ENCODE results near the gene COG3.
"Not testable (repeated sequence)": the region's sequence is repeated elsewhere in the genome, so short reads cannot be mapped to it uniquely, and the experiment has no call there.

COG3 gene

GRCh38 chr13:45464687-45465453 lies at the start of gene COG3:
COG3 (plus strand) TSS chr13:45464939; CDS start chr13:45465037, 98 bp downstream.
- DNase-seq = peak; percentile 97

- no peak for DNase-seq
These were observed 49.6 kb upstream of the COG3 start for GRCh38 chr13:45415112-45415511.

GRCh38 chr13:45416516-45417128 lies 48.1 kb upstream of the COG3 start:
- DNase-seq = no peak

- DNase-seq = peak; percentile 94
These were observed 46.8 kb upstream of the COG3 start, which contains the start of gene SLC25A30 for GRCh38 chr13:45417790-45418534. SLC25A30 (minus strand) TSS chr13:45418373; CDS start chr13:45411425, 6,948 bp downstream.

GRCh38 chr13:45419389-45419788 lies 45.4 kb upstream of the COG3 start:
- DNase-seq = not testable (repeated sequence)

GRCh38 chr13:45419945-45420344 lies 44.8 kb upstream of the COG3 start:
- no peak for DNase-seq

- DNase-seq = no peak
These were observed 41.9 kb upstream of the COG3 start for GRCh38 chr13:45422731-45423292.

- not testable (repeated sequence) for DNase-seq
These were observed 38.5 kb upstream of the COG3 start for GRCh38 chr13:45426056-45426841.

- no peak for DNase-seq
These were observed 31.9 kb upstream of the COG3 start for GRCh38 chr13:45432737-45433380.

GRCh38 chr13:45433381-45433790 lies 31.4 kb upstream of the COG3 start:
- DNase-seq = no peak

- DNase-seq = no peak
These were observed 30.0 kb upstream of the COG3 start for GRCh38 chr13:45434556-45435371.

- no peak for DNase-seq
These were observed 28.4 kb upstream of the COG3 start for GRCh38 chr13:45436332-45436731.

GRCh38 chr13:45436953-45437352 lies 27.8 kb upstream of the COG3 start:
- no peak for DNase-seq

- no peak for DNase-seq
These were observed 26.8 kb upstream of the COG3 start for GRCh38 chr13:45437947-45438346.

- no peak for DNase-seq
These were observed 25.7 kb upstream of the COG3 start for GRCh38 chr13:45439008-45439407.

- DNase-seq = no peak
These were observed 24.8 kb upstream of the COG3 start for GRCh38 chr13:45439781-45440462.

GRCh38 chr13:45441633-45442032 lies 23.1 kb upstream of the COG3 start:
- DNase-seq = peak; percentile 37

- no peak for DNase-seq
These were observed 19.7 kb upstream of the COG3 start for GRCh38 chr13:45445053-45445452.

GRCh38 chr13:45446181-45446580 lies 18.6 kb upstream of the COG3 start:
- DNase-seq = no peak

GRCh38 chr13:45447050-45447661 lies 17.6 kb upstream of the COG3 start:
- no peak for DNase-seq

Measured in activated CD4-positive, alpha-beta T cell treated with anti-CD3 and anti-CD28 coated beads for 48 hours (primary cell).